GM20000 (cell line): ENCODE measurements around the gene ARL13B.
"Not testable (repeated sequence)": the region's sequence is repeated elsewhere in the genome, so short reads cannot be mapped to it uniquely, and the experiment has no call there.

Experiments
- DNase-seq: peaks from one replicate; pipeline ENCODE4 v3.0.0; 2012; ENCODE audit warnings: low spot score
- TF ChIP-seq, protein P1 (sequence below): IDR thresholded peaks from 2 replicates; pipeline ENCODE4 v1.5.1; 2012; ENCODE audit warnings: mild to moderate bottlenecking, control low read depth; ENCODE audit errors: extremely low read depth, missing control alignments

ARL13B gene

DNA sequence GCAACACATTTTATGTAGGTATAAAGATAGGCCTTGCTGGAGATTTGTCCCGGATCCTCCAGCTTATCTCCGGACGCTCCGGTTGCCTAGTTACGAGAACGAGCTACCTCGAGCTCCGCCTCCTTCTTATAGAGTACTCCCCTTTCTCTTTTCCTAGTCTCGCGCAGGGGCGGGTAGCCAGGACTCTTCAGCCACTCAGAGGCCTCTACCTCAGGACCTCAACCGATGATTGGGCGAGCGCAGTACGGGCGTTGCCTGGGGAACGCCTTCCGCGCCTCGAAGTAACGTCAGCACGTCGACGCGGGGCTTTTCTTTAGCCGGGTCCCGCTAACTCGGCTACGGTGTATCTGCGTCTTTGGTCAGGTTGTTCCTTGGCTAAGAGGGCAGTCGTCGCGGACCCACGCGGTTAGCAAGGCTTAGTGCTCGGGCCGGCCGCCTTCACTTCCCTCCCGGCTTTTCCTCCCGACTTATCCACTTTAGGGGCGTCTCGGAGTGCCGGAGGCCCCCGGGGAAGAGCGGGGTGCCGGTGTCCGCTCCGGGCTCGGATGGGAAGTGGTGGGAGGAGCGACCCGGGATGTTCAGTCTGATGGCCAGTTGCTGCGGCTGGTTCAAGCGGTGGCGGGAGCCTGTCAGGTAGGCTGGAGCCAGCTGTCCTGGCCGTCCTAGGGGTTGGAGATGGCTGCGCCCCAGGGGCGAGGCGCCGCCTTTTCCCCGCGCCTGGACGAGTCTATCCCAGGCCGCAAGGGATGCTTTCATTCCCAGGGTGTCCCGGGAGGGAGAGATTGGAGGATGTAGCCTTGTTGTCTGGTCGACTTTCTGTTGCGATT, at the start of gene ARL13B:
ARL13B (plus strand) TSS at position 306 of the 827 bp plus-strand sequence; CDS start at position 575, 269 bp downstream.
- DNase-seq = peak; percentile 94
- TF ChIP-seq, protein P1, sequence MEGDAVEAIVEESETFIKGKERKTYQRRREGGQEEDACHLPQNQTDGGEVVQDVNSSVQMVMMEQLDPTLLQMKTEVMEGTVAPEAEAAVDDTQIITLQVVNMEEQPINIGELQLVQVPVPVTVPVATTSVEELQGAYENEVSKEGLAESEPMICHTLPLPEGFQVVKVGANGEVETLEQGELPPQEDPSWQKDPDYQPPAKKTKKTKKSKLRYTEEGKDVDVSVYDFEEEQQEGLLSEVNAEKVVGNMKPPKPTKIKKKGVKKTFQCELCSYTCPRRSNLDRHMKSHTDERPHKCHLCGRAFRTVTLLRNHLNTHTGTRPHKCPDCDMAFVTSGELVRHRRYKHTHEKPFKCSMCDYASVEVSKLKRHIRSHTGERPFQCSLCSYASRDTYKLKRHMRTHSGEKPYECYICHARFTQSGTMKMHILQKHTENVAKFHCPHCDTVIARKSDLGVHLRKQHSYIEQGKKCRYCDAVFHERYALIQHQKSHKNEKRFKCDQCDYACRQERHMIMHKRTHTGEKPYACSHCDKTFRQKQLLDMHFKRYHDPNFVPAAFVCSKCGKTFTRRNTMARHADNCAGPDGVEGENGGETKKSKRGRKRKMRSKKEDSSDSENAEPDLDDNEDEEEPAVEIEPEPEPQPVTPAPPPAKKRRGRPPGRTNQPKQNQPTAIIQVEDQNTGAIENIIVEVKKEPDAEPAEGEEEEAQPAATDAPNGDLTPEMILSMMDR = no peak

DNA sequence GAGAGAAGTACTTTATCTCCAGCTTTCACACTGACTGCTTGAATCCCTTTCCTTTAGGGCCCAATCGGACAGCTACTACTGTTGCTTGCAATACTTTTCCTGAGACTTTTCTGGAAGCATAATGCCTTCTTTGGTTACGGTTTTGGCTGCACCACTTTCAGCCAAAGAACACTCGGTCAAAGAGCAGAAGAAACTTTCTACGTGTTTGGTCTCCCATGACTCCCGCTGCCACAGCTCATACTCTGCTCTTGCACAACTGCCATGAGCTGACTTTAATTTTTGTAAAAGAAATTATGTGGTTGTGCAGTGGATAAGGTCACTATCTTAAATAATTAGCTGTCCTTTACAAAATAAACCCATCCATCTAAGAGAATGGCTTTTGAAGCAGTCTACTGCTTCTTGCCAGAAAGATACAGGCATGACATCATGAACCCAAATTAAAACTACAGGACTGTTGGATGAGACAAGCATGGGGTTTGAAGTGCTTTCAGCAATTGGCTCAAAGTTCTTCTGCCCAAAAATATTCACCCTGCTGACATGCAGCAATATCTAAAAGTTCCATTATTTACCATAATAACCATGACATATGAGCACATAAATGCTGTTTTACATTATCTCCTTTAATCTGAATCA, 48.2 kb upstream of the ARL13B start:
- DNase-seq = no peak
- TF ChIP-seq, protein P1 = no peak

DNA sequence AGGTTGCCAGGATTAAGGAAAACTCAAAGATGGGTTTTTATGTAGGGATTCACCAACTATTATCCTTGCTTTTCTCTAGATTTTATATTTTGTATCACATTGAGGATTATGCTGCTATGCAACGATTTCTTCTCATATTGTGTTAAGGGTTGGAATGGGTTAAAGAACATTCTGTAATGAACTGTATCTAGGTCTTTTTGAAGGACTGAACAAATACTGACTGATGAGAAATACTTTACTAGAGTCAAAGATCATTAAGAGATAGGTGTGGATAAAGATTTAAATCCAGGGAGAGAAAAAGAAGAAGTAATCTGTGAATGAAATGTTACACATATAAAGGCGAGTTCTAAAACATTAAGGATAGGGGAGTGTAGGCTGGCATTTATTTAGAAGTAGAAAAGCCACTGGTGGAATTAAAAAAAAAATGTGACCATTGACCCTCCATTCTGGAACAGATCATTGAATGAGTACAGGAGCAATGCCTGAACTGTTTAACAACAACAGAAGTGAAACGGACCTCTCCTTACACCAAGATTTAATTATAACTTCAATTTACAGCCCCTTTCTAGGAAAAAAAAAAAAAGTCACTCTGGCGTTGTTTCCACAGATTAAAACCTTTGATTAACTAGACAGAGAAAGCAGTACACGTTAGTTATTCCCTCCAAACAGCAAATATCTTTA, 45.4 kb upstream of the ARL13B start:
- TF ChIP-seq, protein P1 = no peak
- no peak for DNase-seq

GRCh38 chr3:93936549-93936948, 43.4 kb upstream of the ARL13B start:
- DNase-seq = no peak
- TF ChIP-seq, protein P1 = no peak

GRCh38 chr3:93937485-93937884, 42.5 kb upstream of the ARL13B start:
- DNase-seq = not testable (repeated sequence)

DNA sequence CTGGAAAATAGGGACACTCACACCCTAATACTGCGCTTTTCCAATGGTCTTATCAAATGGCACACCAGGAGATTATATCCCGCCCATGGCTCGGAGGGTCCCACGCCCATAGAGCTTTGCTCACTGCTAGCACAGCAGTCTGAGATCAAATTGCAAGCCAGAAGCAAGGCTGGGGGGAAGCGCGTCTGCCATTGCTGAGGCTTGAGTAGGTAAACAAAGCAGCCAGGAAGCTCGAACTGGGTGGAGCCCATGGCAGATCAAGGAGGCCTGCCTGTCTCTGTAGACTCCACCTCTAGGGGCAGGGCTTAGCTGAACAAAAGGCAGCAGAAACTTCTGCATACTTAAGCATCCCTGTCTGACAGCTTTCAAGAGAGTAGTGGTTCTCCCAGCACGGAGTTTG, 30.0 kb upstream of the ARL13B start:
- not testable (repeated sequence) for DNase-seq

GRCh38 chr3:93961026-93961425, 18.9 kb upstream of the ARL13B start:
- DNase-seq = no peak
- TF ChIP-seq, protein P1 = no peak

DNA sequence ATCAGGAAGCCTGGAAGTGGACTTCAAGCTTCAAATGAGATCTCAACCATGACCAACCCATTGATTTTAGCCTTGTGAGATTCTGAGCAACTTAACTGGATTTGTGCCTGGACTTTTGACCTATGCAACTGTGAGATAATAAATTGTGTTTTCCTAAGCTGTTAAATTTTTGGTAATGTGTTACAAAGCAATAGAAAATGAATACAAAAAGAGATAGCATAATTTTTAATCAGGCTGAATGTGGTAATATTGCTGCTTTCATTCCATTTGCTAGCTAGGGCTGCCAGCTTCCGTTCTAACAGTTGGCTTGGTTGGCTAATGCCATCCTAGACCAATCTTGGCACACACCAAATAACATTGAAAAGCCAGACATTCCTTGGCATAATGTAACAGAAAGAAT, 18.5 kb upstream of the ARL13B start:
- TF ChIP-seq, protein P1 = no peak
- no peak for DNase-seq
